CD14-positive monocyte (primary cell): ENCODE data around the gene CDK1. TPM values are rescaled to one million over a fixed set of nuclear protein-coding genes. Genes with fewer than 3 reads are reported as not detected.

ENCODE experiments used
- DNase-seq, 3 donors: peaks; one replicate each; pipeline ENCODE4 v3.0.0-alpha.2; 2011 to 2022
- H2AFZ ChIP-seq: 2 replicates; pipeline ENCODE4 v1.6.0; 2012; ENCODE audit warnings: mild to moderate bottlenecking, low read depth, low read length, inconsistent platforms; ENCODE audit not compliant: insufficient read depth, poor library complexity, severe bottlenecking
- H3K27ac ChIP-seq, 2 donors: 1 replicate in 1 of 2; 2 replicates in 1 of 2; pipeline ENCODE4 v1.5.1; 2012 to 2013; ENCODE audit warnings: low read length in 2 of 2, control low read depth in 1 of 2, inconsistent platforms in 1 of 2, low read depth in 1 of 2, mild to moderate bottlenecking in 1 of 2
- H3K27me3 ChIP-seq, 2 donors: one replicate each; pipeline versions ENCODE4 v1.6.0 to v1.6.1; 2011 to 2013; ENCODE audit warnings: low read length in 2 of 2; ENCODE audit not compliant: control insufficient read depth in 2 of 2, insufficient read depth in 2 of 2
- H3K36me3 ChIP-seq, 2 donors: replicated peaks in 1 of 2; 1 replicate in 1 of 2; 2 replicates in 1 of 2; pipeline versions ENCODE4 v1.5.1 to v1.6.1; 2012 to 2013; ENCODE audit warnings: low read length in 2 of 2, control low read depth in 1 of 2, inconsistent platforms in 1 of 2, mild to moderate bottlenecking in 1 of 2; ENCODE audit not compliant: insufficient read depth in 2 of 2, control insufficient read depth in 1 of 2
- H3K4me1 ChIP-seq, 2 donors: 1 replicate in 1 of 2; 2 replicates in 1 of 2; pipeline versions ENCODE4 v1.5.1 to v1.6.1; 2012 to 2013; ENCODE audit warnings: low read length in 2 of 2, control low read depth in 1 of 2, inconsistent platforms in 1 of 2, mild to moderate bottlenecking in 1 of 2, moderate library complexity in 1 of 2; ENCODE audit not compliant: insufficient read depth in 2 of 2, control insufficient read depth in 1 of 2
- H3K4me2 ChIP-seq: replicated peaks from 2 replicates; pipeline ENCODE3; 2012; ENCODE audit warnings: low read length, moderate library complexity, mild to moderate bottlenecking; ENCODE audit not compliant: poor library complexity, severe bottlenecking; ENCODE audit errors: extremely low read depth
- H3K4me3 ChIP-seq, 3 experiments: fragments of 200-600 bp in 1 of 3; sonication (generic) in 1 of 3; replicated peaks in 1 of 3; 1 replicate in 2 of 3; 2 replicates in 1 of 3; pipeline ENCODE4 v1.5.1; 2011 to 2013; ENCODE audit warnings: low read length in 3 of 3, mild to moderate bottlenecking in 3 of 3, control low read depth in 2 of 3, low read depth in 2 of 3, inconsistent platforms in 1 of 3, moderate library complexity in 1 of 3
- H3K79me2 ChIP-seq: 2 replicates; pipeline ENCODE4 v1.6.0; 2012; ENCODE audit warnings: mild to moderate bottlenecking, control low read depth, inconsistent platforms, low read length, moderate library complexity; ENCODE audit not compliant: insufficient read depth
- H3K9ac ChIP-seq: 2 replicates; pipeline ENCODE4 v1.6.0; 2017; ENCODE audit warnings: low read length, mild to moderate bottlenecking; ENCODE audit not compliant: insufficient read depth, poor library complexity, severe bottlenecking
- H3K9me3 ChIP-seq, 2 donors: replicated peaks in 1 of 2; 1 replicate in 1 of 2; 2 replicates in 1 of 2; pipeline versions ENCODE4 v1.5.1 to v1.6.1; 2012 to 2013; ENCODE audit warnings: low read length in 2 of 2, control low read depth in 1 of 2; ENCODE audit not compliant: control insufficient read depth in 1 of 2, insufficient read depth in 1 of 2
- H4K20me1 ChIP-seq: 2 replicates; pipeline ENCODE4 v1.6.0; 2012; ENCODE audit warnings: mild to moderate bottlenecking, low read length, control low read depth, moderate library complexity; ENCODE audit not compliant: insufficient read depth
- H3K27ac Mint-ChIP-seq, 7 donors: one replicate each; pipeline ENCODE4 v1.8.0; 2020; ENCODE audit warnings: mild to moderate bottlenecking in 7 of 7, mixed read lengths in 7 of 7, moderate library complexity in 6 of 7, inconsistent platforms in 2 of 7
- H3K27me3 Mint-ChIP-seq, 3 donors: one replicate each; pipeline ENCODE4 v1.8.0; 2021 to 2022; ENCODE audit warnings: low read depth in 3 of 3, mild to moderate bottlenecking in 3 of 3, mixed read lengths in 3 of 3, moderate library complexity in 3 of 3, inconsistent platforms in 1 of 3
- H3K36me3 Mint-ChIP-seq, 2 donors: one replicate each; pipeline ENCODE4 v1.8.0; 2020; ENCODE audit warnings: mixed read lengths in 2 of 2, inconsistent platforms in 1 of 2, mild to moderate bottlenecking in 1 of 2
- H3K4me1 Mint-ChIP-seq: one replicate; pipeline ENCODE4 v1.8.0; 2020; ENCODE audit warnings: mild to moderate bottlenecking, mixed read lengths
- H3K4me3 Mint-ChIP-seq, 2 donors: one replicate each; pipeline ENCODE4 v1.8.0; 2020; ENCODE audit warnings: mild to moderate bottlenecking in 2 of 2, mixed read lengths in 2 of 2, moderate library complexity in 1 of 2
- H3K9me3 Mint-ChIP-seq, 7 donors: one replicate each; pipeline ENCODE4 v1.8.0; 2020 to 2022; ENCODE audit warnings: mixed read lengths in 7 of 7, mild to moderate bottlenecking in 6 of 7, moderate library complexity in 6 of 7, inconsistent platforms in 2 of 7
- CTCF ChIP-seq: fragments of 200-600 bp; IDR thresholded peaks from one replicate; pipeline ENCODE4 v1.8.0; 2022; ENCODE audit warnings: antibody characterized with exemption, mild to moderate bottlenecking
- WGBS: methylation state at CpG from one replicate; pipeline ENCODE4 v1.1.5; 2013; ENCODE audit warnings: missing lambda C conversion rate; ENCODE audit not compliant: insufficient coverage; 5-methylcytosine and 5-hydroxymethylcytosine counted together
- intact Hi-C, 2 donors: fragments of 100-400 bp; cut with micrococcal nuclease; formaldehyde crosslinking; loops; one replicate each; pipeline versions ENCODE4 v1.15.0 to v1.15.1; 2023
- polyA plus RNA-seq, 3 donors: library from polyadenylated mRNA; depleted of rRNA in 1 of 3; unstranded in 2 of 3; stranded (reverse) in 1 of 3; fragments of 300-500 nt in 2 of 3; fragments of >200 nt in 1 of 3; fragmentation: Illumina TruSeq in 2 of 3; gene quantifications; 1 replicate in 2 of 3; 2 replicates in 1 of 3; pipeline ENCODE4 v1.2.3, GENCODE V29; 2012 to 2021

CDK1 gene
- polyA plus RNA-seq, 3 donors: 0.08 to 0.21 (median 0.09) TPM

DNA sequence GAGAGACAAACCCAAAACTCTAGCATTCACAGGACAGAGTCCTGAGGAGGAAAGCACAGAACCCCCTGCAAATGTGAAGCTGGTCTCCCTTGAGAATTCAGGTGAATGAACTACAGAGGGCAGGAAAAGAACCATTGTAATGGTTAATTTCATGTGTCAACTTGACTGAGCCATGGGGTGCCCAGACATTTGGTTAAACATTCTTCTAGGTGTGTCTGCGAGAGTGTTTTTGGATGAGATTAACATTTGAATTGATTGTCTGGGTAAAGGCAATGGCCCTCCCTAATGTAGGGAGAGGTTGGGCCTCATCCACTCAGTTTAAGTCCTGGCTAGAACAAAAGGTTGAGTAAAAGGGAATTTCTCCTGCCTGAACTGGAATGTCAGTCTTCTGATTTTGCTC lies 15.7 kb upstream of the CDK1 start:
- peaks cover 0 to 3% (median 0%) of the 10 kb centered on the region in 7 donors for H3K9me3 Mint-ChIP-seq
- no peak for TF ChIP-seq CTCF
- no peak overlapping the region for H3K4me3 ChIP-seq
- no peak overlapping the region for H3K27ac Mint-ChIP-seq
- H3K27ac ChIP-seq: no peak overlapping the region
- H3K36me3 Mint-ChIP-seq: no peaks in the 10 kb centered on the region
- no peak overlapping the region for H2AFZ ChIP-seq
- no peak overlapping the region for H3K4me3 Mint-ChIP-seq
- no CpG with 5 or more reads among the region's 1 CpG for WGBS
- no peak overlapping the region for H3K4me2 ChIP-seq
- no peaks in the 10 kb centered on the region for H3K9me3 ChIP-seq
- H3K4me1 Mint-ChIP-seq: no peaks in the 10 kb centered on the region
- H3K27me3 Mint-ChIP-seq: no peaks in the 10 kb centered on the region
- no peaks in the 10 kb centered on the region for H3K27me3 ChIP-seq
- intact Hi-C loops: no loop called here
- H3K4me1 ChIP-seq: no peaks in the 10 kb centered on the region
- H4K20me1 ChIP-seq: no peaks in the 10 kb centered on the region
- H3K36me3 ChIP-seq: no peaks in the 10 kb centered on the region
- H3K9ac ChIP-seq: no peak overlapping the region
- no peak for DNase-seq
- H3K79me2 ChIP-seq: no peaks in the 10 kb centered on the region

DNA sequence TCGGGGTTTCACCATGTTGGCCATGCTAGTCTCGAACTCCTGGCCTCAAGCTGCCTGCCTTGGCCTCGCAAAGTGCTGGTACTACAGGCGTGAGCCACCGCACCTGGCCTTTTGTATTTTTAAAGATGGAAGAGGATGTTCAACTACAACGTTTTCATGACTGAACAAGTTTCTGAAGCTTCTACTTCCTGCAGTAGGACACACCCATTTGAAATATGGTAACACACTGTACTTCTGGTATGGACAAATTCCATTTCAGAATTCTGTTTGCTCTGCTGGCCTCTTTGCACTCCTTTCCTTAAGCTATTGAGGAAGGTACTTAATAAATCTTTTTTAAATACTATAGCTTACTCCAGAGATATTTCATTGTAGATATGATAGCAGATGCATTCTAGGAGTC lies 10.9 kb upstream of the CDK1 start:
- Mint-ChIP-seq H3K27ac (no peak overlapping the region), H3K27me3 (peaks cover 0 to 4% (median 3%) of the 10 kb centered on the region in 3 donors), H3K4me1 (peaks cover 2% of the 10 kb centered on the region), H3K4me3 (no peak overlapping the region), H3K9me3 (peaks cover 0 to 3% (median 0%) of the 10 kb centered on the region in 7 donors), H3K36me3 (no peaks in the 10 kb centered on the region)
- intact Hi-C loops: no loop called here
- TF ChIP-seq CTCF: no peak
- Histone ChIP-seq H3K9me3 (no peaks in the 10 kb centered on the region), H4K20me1 (no peaks in the 10 kb centered on the region), H3K79me2 (no peaks in the 10 kb centered on the region), H3K4me1 (no peaks in the 10 kb centered on the region), H3K27ac (no peak overlapping the region), H3K9ac (no peak overlapping the region), H3K27me3 (no peaks in the 10 kb centered on the region), H2AFZ (no peak overlapping the region), H3K36me3 (no peaks in the 10 kb centered on the region), H3K4me2 (no peak overlapping the region), H3K4me3 (no peak overlapping the region)
- DNase-seq: no peak
- WGBS: 100% methylated on average over 4 of the region's 6 CpGs
